ENCODE measurements around the gene ALG14.

Gene ALG14

GRCh38 chr1:95043141-95043980 lies 29.4 kb downstream of the ALG14 start:
- H3K4me3 ChIP-seq (replicated peaks; ENCODE audit: low read depth, low read length), result no peak overlapping the region
- peak; percentile 99 for TF ChIP-seq CTCF (IDR thresholded peaks at IDR 0.05; ENCODE audit: low read depth, low read length, missing control alignments)
- peak; percentile 52 for DNase-seq (ENCODE audit: extremely low read depth, low read depth)

GRCh38 chr1:95042286-95042685 lies 30.5 kb downstream of the ALG14 start:
- TF ChIP-seq CTCF (IDR thresholded peaks at IDR 0.05; ENCODE audit: low read depth, low read length, missing control alignments), result no peak

GRCh38 chr1:95041491-95042165 lies 31.1 kb downstream of the ALG14 start:
- no peak overlapping the region for H3K4me3 ChIP-seq (replicated peaks; ENCODE audit: low read depth, low read length)
- peak; percentile 72 for TF ChIP-seq CTCF (IDR thresholded peaks at IDR 0.05; ENCODE audit: low read depth, low read length, missing control alignments)
- peak; percentile 70 for DNase-seq (ENCODE audit: extremely low read depth, low read depth)

More at GRCh38 chr1:95042286-95042685, 30.5 kb downstream of the ALG14 start:
- H3K4me3 ChIP-seq (replicated peaks; ENCODE audit: low read depth, low read length), result no peak overlapping the region
- DNase-seq (ENCODE audit: extremely low read depth, low read depth), result no peak

- DNase-seq (ENCODE audit: extremely low read depth, low read depth), result no peak
- TF ChIP-seq CTCF (IDR thresholded peaks at IDR 0.05; ENCODE audit: low read depth, low read length, missing control alignments), result no peak
- H3K4me3 ChIP-seq (replicated peaks; ENCODE audit: low read depth, low read length), result no peak overlapping the region
These were observed 32.7 kb downstream of the ALG14 start for GRCh38 chr1:95040032-95040525.

- DNase-seq (ENCODE audit: extremely low read depth, low read depth), result no peak
- TF ChIP-seq CTCF (IDR thresholded peaks at IDR 0.05; ENCODE audit: low read depth, low read length, missing control alignments), result no peak
- no peak overlapping the region for H3K4me3 ChIP-seq (replicated peaks; ENCODE audit: low read depth, low read length)
These were observed 33.3 kb downstream of the ALG14 start for GRCh38 chr1:95039360-95040031.

- DNase-seq (ENCODE audit: extremely low read depth, low read depth), result peak; percentile 58
- no peak for TF ChIP-seq CTCF (IDR thresholded peaks at IDR 0.05; ENCODE audit: low read depth, low read length, missing control alignments)
- H3K4me3 ChIP-seq (replicated peaks; ENCODE audit: low read depth, low read length), result no peak overlapping the region
These were observed 37.2 kb downstream of the ALG14 start for GRCh38 chr1:95035536-95035935.

Data from HFF-Myc (cell line).